HEK293 (cell line): ENCODE results near the gene CEMP1.

Source experiments
- HOXC10 ChIP-seq: sonication (generic); formaldehyde crosslinking; IDR thresholded peaks from 2 replicates; pipeline ENCODE4 v1.8.1; 2023; ENCODE audit warnings: mild to moderate bottlenecking, missing genetic modification reagents
- KLF10 ChIP-seq: fragments of 450-650 bp; IDR thresholded peaks from 2 replicates; pipeline ENCODE4 v1.5.1; 2018; ENCODE audit warnings: missing biosample characterization, mild to moderate bottlenecking, missing genetic modification characterization
- MYNN ChIP-seq: fragments of 450-650 bp; formaldehyde crosslinking; IDR thresholded peaks from 2 replicates; pipeline ENCODE4 v1.5.1; 2016; ENCODE audit warnings: missing biosample characterization, missing genetic modification characterization, borderline replicate concordance
- SETDB1 ChIP-seq: IDR thresholded peaks from one replicate; pipeline ENCODE4 v1.6.1; 2017; ENCODE audit warnings: mild to moderate bottlenecking, low read length, moderate library complexity, mixed read lengths; ENCODE audit not compliant: insufficient read length
- SP2 ChIP-seq: fragments of 450-650 bp; formaldehyde crosslinking; IDR thresholded peaks from 2 replicates; pipeline ENCODE4 v1.5.1; 2016; ENCODE audit warnings: missing biosample characterization, missing genetic modification characterization
- ZNF140 ChIP-seq: fragments of 450-650 bp; formaldehyde crosslinking; IDR thresholded peaks from 2 replicates; pipeline ENCODE4 v1.5.1; 2016; ENCODE audit warnings: missing biosample characterization, missing genetic modification characterization
- ZNF239 ChIP-seq: fragments of 450-650 bp; formaldehyde crosslinking; IDR thresholded peaks from 2 replicates; pipeline ENCODE4 v1.5.1; 2016; ENCODE audit warnings: missing biosample characterization, missing genetic modification characterization
- ZNF394 ChIP-seq: fragments of 450-650 bp; formaldehyde crosslinking; IDR thresholded peaks from 2 replicates; pipeline ENCODE4 v1.5.1; 2016; ENCODE audit warnings: missing biosample characterization, missing genetic modification characterization, mild to moderate bottlenecking, moderate library complexity, borderline replicate concordance
- ZNF416 ChIP-seq: fragments of 450-650 bp; formaldehyde crosslinking; IDR thresholded peaks from 2 replicates; pipeline ENCODE4 v1.5.1; 2016; ENCODE audit warnings: missing biosample characterization, missing genetic modification characterization
- ZNF629 ChIP-seq: fragments of 450-650 bp; formaldehyde crosslinking; IDR thresholded peaks from 2 replicates; pipeline ENCODE4 v1.5.1; 2017; ENCODE audit warnings: missing biosample characterization, missing genetic modification characterization
- ZNF76 ChIP-seq: fragments of 450-650 bp; formaldehyde crosslinking; IDR thresholded peaks from 2 replicates; pipeline ENCODE4; 2016; ENCODE audit warnings: low read depth, missing biosample characterization, missing genetic modification characterization, borderline replicate concordance
- ZNF768 ChIP-seq: fragments of 450-650 bp; formaldehyde crosslinking; IDR thresholded peaks from 2 replicates; pipeline ENCODE4 v1.5.1; 2018; ENCODE audit warnings: missing biosample characterization, mild to moderate bottlenecking, missing genetic modification characterization
- TF ChIP-seq, protein P1 (sequence below): fragments of 450-650 bp; formaldehyde crosslinking; IDR thresholded peaks from 2 replicates; pipeline ENCODE4 v1.5.1; 2016; ENCODE audit warnings: missing biosample characterization, missing genetic modification characterization
- TF ChIP-seq, protein P2 (sequence below): fragments of 450-650 bp; formaldehyde crosslinking; IDR thresholded peaks from 2 replicates; pipeline ENCODE4 v1.5.1; 2016; ENCODE audit warnings: missing biosample characterization, missing genetic modification characterization, borderline replicate concordance
- TF ChIP-seq, protein P3 (sequence below): IDR thresholded peaks from 2 replicates; pipeline ENCODE4 v1.6.1; 2011; ENCODE audit warnings: mild to moderate bottlenecking, low read depth, low read length, borderline replicate concordance
- TF ChIP-seq, protein P4 (sequence below): fragments of 450-650 bp; formaldehyde crosslinking; IDR thresholded peaks from 2 replicates; pipeline ENCODE4 v1.5.1; 2016; ENCODE audit warnings: missing biosample characterization, missing genetic modification characterization
- TF ChIP-seq, protein P5 (sequence below): fragments of 450-650 bp; formaldehyde crosslinking; IDR thresholded peaks from 2 replicates; pipeline ENCODE4 v1.5.1; 2017; ENCODE audit warnings: missing biosample characterization, mild to moderate bottlenecking, missing genetic modification characterization, moderate library complexity

The CEMP1 gene

DNA sequence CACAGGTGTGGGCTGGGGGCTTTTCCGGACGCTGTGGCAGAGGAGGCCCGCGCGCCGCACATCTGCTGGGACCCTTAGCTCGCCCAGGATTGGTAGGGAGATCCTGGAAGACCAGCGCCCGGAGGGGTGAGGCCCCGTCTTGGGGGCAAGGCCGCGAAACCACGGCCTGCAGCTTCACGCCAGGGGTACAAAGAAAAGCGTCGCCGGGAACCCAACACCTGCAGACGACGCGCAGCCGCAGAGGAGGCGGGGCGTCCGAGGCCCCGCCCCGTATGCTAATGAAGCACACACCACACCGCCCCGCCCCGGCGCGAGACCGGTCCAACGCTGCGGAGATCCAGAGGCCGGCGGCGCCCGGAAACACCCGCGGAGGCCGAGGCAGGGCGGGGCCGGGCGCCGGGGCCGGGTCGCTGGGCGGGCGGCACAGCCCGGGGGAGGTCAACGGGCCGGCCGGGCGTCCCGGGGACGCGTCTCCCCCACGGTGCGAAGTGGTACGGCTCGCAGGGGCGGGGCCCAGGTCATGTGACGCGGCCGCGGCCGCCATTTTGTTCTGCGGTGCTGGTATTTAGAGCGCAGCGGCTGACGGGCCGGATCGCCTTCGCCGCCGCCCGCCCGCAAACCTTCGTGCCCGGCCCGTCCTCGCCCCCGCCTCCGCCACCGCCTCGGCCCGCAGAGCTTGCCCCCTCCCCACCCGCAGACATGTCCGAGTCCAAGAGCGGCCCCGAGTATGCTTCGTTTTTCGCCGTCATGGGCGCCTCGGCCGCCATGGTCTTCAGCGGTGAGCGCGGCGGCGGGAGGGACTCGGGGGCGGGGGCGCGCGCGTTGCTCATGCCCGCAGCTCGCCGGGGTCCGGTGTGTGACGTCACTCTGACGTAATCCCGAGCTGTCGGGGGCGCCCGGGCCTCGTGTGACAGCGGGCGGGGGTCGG lies 17.5 kb downstream of the CEMP1 start, which contains the start of gene ATP6V0C (continued):
- TF ChIP-seq, protein P1, sequence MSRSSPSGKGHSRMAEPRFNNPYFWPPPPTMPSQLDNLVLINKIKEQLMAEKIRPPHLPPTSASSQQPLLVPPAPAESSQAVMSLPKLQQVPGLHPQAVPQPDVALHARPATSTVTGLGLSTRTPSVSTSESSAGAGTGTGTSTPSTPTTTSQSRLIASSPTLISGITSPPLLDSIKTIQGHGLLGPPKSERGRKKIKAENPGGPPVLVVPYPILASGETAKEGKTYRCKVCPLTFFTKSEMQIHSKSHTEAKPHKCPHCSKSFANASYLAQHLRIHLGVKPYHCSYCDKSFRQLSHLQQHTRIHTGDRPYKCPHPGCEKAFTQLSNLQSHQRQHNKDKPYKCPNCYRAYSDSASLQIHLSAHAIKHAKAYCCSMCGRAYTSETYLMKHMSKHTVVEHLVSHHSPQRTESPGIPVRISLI (tag by site-specific recombination), result no peak
- peak; percentile 53 for TF ChIP-seq SP2 (tag by site-specific recombination)
- TF ChIP-seq, protein P2, sequence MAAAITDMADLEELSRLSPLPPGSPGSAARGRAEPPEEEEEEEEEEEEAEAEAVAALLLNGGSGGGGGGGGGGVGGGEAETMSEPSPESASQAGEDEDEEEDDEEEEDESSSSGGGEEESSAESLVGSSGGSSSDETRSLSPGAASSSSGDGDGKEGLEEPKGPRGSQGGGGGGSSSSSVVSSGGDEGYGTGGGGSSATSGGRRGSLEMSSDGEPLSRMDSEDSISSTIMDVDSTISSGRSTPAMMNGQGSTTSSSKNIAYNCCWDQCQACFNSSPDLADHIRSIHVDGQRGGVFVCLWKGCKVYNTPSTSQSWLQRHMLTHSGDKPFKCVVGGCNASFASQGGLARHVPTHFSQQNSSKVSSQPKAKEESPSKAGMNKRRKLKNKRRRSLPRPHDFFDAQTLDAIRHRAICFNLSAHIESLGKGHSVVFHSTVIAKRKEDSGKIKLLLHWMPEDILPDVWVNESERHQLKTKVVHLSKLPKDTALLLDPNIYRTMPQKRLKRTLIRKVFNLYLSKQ (tag by site-specific recombination), result no peak
- no peak for TF ChIP-seq ZNF416 (tag by site-specific recombination)
- peak; percentile 98 for TF ChIP-seq ZNF629 (tag by site-specific recombination)
- TF ChIP-seq, protein P3, sequence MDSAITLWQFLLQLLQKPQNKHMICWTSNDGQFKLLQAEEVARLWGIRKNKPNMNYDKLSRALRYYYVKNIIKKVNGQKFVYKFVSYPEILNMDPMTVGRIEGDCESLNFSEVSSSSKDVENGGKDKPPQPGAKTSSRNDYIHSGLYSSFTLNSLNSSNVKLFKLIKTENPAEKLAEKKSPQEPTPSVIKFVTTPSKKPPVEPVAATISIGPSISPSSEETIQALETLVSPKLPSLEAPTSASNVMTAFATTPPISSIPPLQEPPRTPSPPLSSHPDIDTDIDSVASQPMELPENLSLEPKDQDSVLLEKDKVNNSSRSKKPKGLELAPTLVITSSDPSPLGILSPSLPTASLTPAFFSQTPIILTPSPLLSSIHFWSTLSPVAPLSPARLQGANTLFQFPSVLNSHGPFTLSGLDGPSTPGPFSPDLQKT, result no peak
- no peak for TF ChIP-seq ZNF394 (tag by site-specific recombination)
- no peak for TF ChIP-seq ZNF768
- TF ChIP-seq, protein P4, sequence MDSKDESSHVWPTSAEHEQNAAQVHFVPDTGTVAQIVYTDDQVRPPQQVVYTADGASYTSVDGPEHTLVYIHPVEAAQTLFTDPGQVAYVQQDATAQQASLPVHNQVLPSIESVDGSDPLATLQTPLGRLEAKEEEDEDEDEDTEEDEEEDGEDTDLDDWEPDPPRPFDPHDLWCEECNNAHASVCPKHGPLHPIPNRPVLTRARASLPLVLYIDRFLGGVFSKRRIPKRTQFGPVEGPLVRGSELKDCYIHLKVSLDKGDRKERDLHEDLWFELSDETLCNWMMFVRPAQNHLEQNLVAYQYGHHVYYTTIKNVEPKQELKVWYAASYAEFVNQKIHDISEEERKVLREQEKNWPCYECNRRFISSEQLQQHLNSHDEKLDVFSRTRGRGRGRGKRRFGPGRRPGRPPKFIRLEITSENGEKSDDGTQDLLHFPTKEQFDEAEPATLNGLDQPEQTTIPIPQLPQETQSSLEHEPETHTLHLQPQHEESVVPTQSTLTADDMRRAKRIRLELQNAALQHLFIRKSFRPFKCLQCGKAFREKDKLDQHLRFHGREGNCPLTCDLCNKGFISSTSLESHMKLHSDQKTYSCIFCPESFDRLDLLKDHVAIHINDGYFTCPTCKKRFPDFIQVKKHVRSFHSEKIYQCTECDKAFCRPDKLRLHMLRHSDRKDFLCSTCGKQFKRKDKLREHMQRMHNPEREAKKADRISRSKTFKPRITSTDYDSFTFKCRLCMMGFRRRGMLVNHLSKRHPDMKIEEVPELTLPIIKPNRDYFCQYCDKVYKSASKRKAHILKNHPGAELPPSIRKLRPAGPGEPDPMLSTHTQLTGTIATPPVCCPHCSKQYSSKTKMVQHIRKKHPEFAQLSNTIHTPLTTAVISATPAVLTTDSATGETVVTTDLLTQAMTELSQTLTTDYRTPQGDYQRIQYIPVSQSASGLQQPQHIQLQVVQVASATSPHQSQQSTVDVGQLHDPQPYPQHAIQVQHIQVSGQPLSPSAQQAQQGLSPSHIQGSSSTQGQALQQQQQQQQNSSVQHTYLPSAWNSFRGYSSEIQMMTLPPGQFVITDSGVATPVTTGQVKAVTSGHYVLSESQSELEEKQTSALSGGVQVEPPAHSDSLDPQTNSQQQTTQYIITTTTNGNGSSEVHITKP, result peak; percentile 80
- no peak for TF ChIP-seq ZNF239 (tag by site-specific recombination)
- no peak for TF ChIP-seq SETDB1
- peak; percentile 73; the same call in 1 of the 2 replicates for TF ChIP-seq ZNF76 (tag by site-specific recombination)
- TF ChIP-seq ZNF140, result no peak
- no peak for TF ChIP-seq HOXC10 (CRISPR knock-in tag)
- no peak for TF ChIP-seq MYNN (tag by site-specific recombination)
- TF ChIP-seq KLF10 (tag by site-specific recombination), result peak; percentile 88
- TF ChIP-seq, protein P5, sequence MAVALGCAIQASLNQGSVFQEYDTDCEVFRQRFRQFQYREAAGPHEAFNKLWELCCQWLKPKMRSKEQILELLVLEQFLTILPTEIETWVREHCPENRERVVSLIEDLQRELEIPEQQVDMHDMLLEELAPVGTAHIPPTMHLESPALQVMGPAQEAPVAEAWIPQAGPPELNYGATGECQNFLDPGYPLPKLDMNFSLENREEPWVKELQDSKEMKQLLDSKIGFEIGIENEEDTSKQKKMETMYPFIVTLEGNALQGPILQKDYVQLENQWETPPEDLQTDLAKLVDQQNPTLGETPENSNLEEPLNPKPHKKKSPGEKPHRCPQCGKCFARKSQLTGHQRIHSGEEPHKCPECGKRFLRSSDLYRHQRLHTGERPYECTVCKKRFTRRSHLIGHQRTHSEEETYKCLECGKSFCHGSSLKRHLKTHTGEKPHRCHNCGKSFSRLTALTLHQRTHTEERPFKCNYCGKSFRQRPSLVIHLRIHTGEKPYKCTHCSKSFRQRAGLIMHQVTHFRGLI (tag by site-specific recombination), result no peak
